ENCODE data around the gene PRM1. TPM values are rescaled to one million over a fixed set of nuclear protein-coding genes. Genes with fewer than 3 reads are reported as not detected.

Gene PRM1
- total and polyA plus RNA-seq, 2 of the 13 experiments (the other 11 are each of a cell fraction or from before 2014, with no cell fraction given), result not detected

DNA sequence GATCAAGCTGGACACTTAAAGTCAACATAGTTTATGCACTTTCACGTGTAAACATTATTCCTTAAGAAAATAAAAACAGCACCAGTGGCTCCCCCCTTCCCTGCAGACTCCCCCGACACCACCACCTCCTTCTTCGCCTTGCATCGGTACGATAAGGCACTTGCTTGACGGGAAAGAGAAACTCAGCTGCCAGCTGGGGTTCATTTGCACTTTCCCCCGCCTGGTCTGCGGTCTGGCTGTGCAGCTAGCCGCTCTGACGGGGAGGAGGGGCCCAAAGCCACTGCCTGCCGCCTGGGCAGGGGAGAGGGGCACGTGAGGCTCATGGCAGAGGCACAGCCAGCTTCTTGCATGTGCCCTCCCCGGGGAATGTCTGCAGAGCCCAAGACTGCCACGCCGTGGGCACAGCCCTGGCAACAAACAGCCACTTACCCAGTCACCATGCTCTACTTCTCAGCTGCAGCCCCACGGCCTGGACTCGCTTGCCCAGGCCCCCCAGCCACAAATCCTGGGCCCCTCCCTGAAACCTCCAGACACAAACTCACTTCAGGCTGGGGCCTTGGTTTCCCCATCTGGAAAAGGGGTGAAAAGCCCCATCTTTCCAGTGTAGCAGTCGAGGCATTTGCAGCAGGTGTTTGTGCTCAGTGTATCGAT is 16.5 kb upstream of the PRM1 start (continued):
- TF ChIP-seq, protein P1, sequence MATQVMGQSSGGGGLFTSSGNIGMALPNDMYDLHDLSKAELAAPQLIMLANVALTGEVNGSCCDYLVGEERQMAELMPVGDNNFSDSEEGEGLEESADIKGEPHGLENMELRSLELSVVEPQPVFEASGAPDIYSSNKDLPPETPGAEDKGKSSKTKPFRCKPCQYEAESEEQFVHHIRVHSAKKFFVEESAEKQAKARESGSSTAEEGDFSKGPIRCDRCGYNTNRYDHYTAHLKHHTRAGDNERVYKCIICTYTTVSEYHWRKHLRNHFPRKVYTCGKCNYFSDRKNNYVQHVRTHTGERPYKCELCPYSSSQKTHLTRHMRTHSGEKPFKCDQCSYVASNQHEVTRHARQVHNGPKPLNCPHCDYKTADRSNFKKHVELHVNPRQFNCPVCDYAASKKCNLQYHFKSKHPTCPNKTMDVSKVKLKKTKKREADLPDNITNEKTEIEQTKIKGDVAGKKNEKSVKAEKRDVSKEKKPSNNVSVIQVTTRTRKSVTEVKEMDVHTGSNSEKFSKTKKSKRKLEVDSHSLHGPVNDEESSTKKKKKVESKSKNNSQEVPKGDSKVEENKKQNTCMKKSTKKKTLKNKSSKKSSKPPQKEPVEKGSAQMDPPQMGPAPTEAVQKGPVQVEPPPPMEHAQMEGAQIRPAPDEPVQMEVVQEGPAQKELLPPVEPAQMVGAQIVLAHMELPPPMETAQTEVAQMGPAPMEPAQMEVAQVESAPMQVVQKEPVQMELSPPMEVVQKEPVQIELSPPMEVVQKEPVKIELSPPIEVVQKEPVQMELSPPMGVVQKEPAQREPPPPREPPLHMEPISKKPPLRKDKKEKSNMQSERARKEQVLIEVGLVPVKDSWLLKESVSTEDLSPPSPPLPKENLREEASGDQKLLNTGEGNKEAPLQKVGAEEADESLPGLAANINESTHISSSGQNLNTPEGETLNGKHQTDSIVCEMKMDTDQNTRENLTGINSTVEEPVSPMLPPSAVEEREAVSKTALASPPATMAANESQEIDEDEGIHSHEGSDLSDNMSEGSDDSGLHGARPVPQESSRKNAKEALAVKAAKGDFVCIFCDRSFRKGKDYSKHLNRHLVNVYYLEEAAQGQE (IDR thresholded peaks at IDR 0.05; ENCODE audit: borderline replicate concordance in 1 of 2, low read depth in 1 of 2, low read length in 2 of 2), result no peak
- TF ChIP-seq SKI (IDR thresholded peaks at IDR 0.05; ENCODE audit: partially characterized antibody) (peak; percentile 76), MAX (IDR thresholded peaks at IDR 0.05) (peak; percentile 77), ZNF383 (CRISPR knock-in tag; IDR thresholded peaks at IDR 0.05; ENCODE audit: borderline replicate concordance) (no peak), IRF2 (CRISPR knock-in tag; IDR thresholded peaks at IDR 0.05) (peak; percentile 84), ZNF619 (CRISPR knock-in tag; IDR thresholded peaks at IDR 0.05) (no peak), ZNF766 (CRISPR knock-in tag; IDR thresholded peaks at IDR 0.05; ENCODE audit: borderline replicate concordance) (no peak), ASH2L (IDR thresholded peaks at IDR 0.05; ENCODE audit: insufficient read length, low read depth, low read length) (no peak), THAP8 (CRISPR knock-in tag; IDR thresholded peaks at IDR 0.05; ENCODE audit: borderline replicate concordance) (no peak), HHEX (CRISPR knock-in tag; IDR thresholded peaks at IDR 0.05) (no peak), ZNF3 (CRISPR knock-in tag; IDR thresholded peaks at IDR 0.05) (no peak), ZNF576 (CRISPR knock-in tag; IDR thresholded peaks at IDR 0.05) (no peak), ZNF768 (CRISPR knock-in tag; IDR thresholded peaks at IDR 0.05) (peak; percentile 92)
- TF ChIP-seq, protein P2, sequence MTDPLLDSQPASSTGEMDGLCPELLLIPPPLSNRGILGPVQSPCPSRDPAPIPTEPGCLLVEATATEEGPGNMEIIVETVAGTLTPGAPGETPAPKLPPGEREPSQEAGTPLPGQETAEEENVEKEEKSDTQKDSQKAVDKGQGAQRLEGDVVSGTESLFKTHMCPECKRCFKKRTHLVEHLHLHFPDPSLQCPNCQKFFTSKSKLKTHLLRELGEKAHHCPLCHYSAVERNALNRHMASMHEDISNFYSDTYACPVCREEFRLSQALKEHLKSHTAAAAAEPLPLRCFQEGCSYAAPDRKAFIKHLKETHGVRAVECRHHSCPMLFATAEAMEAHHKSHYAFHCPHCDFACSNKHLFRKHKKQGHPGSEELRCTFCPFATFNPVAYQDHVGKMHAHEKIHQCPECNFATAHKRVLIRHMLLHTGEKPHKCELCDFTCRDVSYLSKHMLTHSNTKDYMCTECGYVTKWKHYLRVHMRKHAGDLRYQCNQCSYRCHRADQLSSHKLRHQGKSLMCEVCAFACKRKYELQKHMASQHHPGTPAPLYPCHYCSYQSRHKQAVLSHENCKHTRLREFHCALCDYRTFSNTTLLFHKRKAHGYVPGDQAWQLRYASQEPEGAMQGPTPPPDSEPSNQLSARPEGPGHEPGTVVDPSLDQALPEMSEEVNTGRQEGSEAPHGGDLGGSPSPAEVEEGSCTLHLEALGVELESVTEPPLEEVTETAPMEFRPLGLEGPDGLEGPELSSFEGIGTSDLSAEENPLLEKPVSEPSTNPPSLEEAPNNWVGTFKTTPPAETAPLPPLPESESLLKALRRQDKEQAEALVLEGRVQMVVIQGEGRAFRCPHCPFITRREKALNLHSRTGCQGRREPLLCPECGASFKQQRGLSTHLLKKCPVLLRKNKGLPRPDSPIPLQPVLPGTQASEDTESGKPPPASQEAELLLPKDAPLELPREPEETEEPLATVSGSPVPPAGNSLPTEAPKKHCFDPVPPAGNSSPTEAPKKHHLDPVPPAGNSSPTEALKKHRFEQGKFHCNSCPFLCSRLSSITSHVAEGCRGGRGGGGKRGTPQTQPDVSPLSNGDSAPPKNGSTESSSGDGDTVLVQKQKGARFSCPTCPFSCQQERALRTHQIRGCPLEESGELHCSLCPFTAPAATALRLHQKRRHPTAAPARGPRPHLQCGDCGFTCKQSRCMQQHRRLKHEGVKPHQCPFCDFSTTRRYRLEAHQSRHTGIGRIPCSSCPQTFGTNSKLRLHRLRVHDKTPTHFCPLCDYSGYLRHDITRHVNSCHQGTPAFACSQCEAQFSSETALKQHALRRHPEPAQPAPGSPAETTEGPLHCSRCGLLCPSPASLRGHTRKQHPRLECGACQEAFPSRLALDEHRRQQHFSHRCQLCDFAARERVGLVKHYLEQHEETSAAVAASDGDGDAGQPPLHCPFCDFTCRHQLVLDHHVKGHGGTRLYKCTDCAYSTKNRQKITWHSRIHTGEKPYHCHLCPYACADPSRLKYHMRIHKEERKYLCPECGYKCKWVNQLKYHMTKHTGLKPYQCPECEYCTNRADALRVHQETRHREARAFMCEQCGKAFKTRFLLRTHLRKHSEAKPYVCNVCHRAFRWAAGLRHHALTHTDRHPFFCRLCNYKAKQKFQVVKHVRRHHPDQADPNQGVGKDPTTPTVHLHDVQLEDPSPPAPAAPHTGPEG (CRISPR knock-in tag; IDR thresholded peaks at IDR 0.05), result peak; percentile 3; the same call in 1 of the 2 replicates
- TF ChIP-seq, protein P3, sequence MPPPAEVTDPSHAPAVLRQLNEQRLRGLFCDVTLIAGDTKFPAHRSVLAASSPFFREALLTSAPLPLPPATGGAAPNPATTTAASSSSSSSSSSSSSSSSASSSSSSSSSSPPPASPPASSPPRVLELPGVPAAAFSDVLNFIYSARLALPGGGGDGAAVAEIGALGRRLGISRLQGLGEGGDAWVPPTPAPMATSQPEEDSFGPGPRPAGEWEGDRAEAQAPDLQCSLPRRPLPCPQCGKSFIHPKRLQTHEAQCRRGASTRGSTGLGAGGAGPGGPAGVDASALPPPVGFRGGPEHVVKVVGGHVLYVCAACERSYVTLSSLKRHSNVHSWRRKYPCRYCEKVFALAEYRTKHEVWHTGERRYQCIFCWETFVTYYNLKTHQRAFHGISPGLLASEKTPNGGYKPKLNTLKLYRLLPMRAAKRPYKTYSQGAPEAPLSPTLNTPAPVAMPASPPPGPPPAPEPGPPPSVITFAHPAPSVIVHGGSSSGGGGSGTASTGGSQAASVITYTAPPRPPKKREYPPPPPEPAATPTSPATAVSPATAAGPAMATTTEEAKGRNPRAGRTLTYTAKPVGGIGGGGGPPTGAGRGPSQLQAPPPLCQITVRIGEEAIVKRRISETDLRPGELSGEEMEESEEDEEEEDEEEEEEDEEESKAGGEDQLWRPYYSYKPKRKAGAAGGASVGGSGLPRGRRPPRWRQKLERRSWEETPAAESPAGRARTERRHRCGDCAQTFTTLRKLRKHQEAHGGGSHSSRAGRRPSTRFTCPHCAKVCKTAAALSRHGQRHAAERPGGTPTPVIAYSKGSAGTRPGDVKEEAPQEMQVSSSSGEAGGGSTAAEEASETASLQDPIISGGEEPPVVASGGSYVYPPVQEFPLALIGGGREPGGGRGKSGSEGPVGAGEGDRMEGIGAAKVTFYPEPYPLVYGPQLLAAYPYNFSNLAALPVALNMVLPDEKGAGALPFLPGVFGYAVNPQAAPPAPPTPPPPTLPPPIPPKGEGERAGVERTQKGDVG (CRISPR knock-in tag; IDR thresholded peaks at IDR 0.05; ENCODE audit: borderline replicate concordance), result peak; percentile 86; the same call in 1 of the 2 replicates
